Osteocyte (in vitro differentiated cells): ENCODE measurements around the gene DMKN. TPM values are rescaled to one million over a fixed set of nuclear protein-coding genes. Genes with fewer than 3 reads are reported as not detected.

Experiments used
- DNase-seq: peaks from one replicate; pipeline ENCODE4 v3.0.0; 2021; ENCODE audit warnings: mixed read lengths; ENCODE audit not compliant: unreplicated experiment; ENCODE audit errors: extremely low spot score
- H3K27ac Mint-ChIP-seq: one replicate; pipeline ENCODE4 v1.8.0; 2021; ENCODE audit warnings: mild to moderate bottlenecking, mixed read lengths; ENCODE audit not compliant: unreplicated experiment
- H3K27me3 Mint-ChIP-seq: one replicate; pipeline ENCODE4 v1.8.0; 2021; ENCODE audit warnings: mixed read lengths; ENCODE audit not compliant: unreplicated experiment
- H3K36me3 Mint-ChIP-seq: one replicate; pipeline ENCODE4 v1.8.0; 2021; ENCODE audit warnings: mixed read lengths; ENCODE audit not compliant: unreplicated experiment
- H3K4me1 Mint-ChIP-seq: one replicate; pipeline ENCODE4 v1.8.0; 2021; ENCODE audit warnings: mixed read lengths; ENCODE audit not compliant: unreplicated experiment
- H3K4me3 Mint-ChIP-seq: one replicate; pipeline ENCODE4 v1.8.0; 2021; ENCODE audit warnings: mild to moderate bottlenecking, moderate library complexity, mixed read lengths; ENCODE audit not compliant: unreplicated experiment
- H3K9me3 Mint-ChIP-seq: one replicate; pipeline ENCODE4 v1.8.0; 2021; ENCODE audit warnings: mixed read lengths; ENCODE audit not compliant: unreplicated experiment
- total RNA-seq: library from RNA; stranded (reverse); gene quantifications from 2 replicates; pipeline ENCODE4 v1.2.1, GENCODE V29; 2021
- TF ChIP-seq, protein P1 (sequence below): fragments of 200-600 bp; sonication (generic); IDR thresholded peaks from 2 replicates; pipeline ENCODE4 v1.5.0; 2021; ENCODE audit warnings: antibody characterized with exemption, mild to moderate bottlenecking, moderate library complexity

Gene DMKN
- total RNA-seq, 1 donor from 2014 or later: not detected

GRCh38 chr19:35546532-35546931 is 33.1 kb upstream of the DMKN start:
- no peaks in the 10 kb centered on the region for H3K36me3 Mint-ChIP-seq
- H3K27ac Mint-ChIP-seq: peak overlapping the region; percentile 72
- no peaks in the 10 kb centered on the region for H3K27me3 Mint-ChIP-seq
- peak overlapping the region; percentile 88 for H3K4me3 Mint-ChIP-seq
- H3K9me3 Mint-ChIP-seq: no peaks in the 10 kb centered on the region
- TF ChIP-seq, protein P1, sequence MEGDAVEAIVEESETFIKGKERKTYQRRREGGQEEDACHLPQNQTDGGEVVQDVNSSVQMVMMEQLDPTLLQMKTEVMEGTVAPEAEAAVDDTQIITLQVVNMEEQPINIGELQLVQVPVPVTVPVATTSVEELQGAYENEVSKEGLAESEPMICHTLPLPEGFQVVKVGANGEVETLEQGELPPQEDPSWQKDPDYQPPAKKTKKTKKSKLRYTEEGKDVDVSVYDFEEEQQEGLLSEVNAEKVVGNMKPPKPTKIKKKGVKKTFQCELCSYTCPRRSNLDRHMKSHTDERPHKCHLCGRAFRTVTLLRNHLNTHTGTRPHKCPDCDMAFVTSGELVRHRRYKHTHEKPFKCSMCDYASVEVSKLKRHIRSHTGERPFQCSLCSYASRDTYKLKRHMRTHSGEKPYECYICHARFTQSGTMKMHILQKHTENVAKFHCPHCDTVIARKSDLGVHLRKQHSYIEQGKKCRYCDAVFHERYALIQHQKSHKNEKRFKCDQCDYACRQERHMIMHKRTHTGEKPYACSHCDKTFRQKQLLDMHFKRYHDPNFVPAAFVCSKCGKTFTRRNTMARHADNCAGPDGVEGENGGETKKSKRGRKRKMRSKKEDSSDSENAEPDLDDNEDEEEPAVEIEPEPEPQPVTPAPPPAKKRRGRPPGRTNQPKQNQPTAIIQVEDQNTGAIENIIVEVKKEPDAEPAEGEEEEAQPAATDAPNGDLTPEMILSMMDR: no peak
- DNase-seq: no peak
- peaks cover 23% of the 10 kb centered on the region for H3K4me1 Mint-ChIP-seq

DNA sequence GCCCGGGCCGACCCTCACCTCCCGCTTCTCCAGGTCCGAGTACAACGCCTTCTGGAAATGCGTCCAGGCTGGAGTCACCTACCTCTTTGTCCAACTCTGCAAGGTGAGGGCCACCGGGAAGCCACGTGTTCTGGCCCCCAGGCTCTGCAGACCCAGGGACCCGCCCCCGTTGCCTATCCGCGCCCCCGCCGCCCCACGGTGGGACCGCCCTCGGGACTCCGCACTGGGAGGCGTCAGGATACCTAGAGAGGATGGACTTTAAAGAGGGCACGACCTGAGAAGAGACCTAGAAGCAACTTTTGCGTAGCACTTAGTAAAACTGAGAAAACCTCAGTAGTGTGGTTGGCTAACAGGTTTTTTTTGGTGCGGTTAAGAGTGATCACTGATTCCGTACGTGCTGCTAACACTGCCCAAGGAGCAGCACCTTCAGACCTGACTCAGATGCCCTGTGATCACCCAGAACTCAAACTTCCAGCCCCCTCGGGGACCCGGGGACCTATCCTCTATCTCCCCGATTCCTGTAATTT is 32.5 kb upstream of the DMKN start:
- H3K9me3 Mint-ChIP-seq: no peaks in the 10 kb centered on the region
- no peaks in the 10 kb centered on the region for H3K27me3 Mint-ChIP-seq
- no peak for DNase-seq
- TF ChIP-seq, protein P1: no peak
- H3K36me3 Mint-ChIP-seq: no peaks in the 10 kb centered on the region
- H3K4me3 Mint-ChIP-seq: peak overlapping the region; percentile 88
- H3K4me1 Mint-ChIP-seq: peaks cover 23% of the 10 kb centered on the region
- H3K27ac Mint-ChIP-seq: peak overlapping the region; percentile 78

DNA sequence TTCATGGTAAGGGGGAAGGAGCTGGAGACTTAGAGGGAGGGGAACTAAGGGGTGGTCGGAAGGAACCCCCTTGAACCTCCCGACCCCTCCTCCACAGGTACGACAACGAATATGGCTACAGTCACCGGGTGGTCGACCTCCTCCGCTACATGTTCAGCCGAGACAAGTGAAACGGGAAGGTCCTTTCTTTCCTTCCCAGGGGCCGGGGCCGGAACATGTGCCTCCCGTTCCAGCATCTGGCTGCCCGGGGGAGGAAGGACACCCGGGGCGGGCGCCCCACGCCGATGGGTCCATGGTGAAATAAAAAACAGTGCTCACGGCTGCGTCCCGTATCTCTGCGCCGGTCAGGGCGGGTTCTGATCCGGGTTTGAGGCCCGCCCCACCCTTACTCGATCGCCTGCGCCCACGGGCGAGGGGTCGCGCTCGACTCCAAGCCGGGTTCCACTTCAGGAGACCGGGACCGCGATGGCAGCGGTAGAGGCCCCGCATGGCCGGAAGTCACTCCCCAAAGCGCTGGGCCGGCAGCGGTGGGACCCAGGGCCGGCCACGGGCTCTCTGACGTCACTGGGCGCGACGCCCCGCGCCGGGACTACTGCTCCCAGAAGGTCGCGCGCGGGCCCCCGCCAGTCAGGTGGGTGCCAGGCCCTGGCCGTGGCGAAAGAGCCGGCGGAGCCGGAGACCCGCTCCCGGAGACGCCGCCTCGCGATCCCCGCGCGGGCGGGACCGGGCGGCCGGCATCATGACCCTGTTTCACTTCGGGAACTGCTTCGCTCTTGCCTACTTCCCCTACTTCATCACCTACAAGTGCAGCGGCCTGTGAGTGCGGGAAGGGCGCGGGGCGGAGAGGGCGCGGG is 31.8 kb upstream of the DMKN start, which contains the start of gene TMEM147:
TMEM147 (plus strand) TSS at position 626 of the 854 bp plus-strand sequence; CDS start at position 740, 114 bp downstream.
- H3K27ac Mint-ChIP-seq: peak within 1 kb of the TSS; percentile 87

DNA sequence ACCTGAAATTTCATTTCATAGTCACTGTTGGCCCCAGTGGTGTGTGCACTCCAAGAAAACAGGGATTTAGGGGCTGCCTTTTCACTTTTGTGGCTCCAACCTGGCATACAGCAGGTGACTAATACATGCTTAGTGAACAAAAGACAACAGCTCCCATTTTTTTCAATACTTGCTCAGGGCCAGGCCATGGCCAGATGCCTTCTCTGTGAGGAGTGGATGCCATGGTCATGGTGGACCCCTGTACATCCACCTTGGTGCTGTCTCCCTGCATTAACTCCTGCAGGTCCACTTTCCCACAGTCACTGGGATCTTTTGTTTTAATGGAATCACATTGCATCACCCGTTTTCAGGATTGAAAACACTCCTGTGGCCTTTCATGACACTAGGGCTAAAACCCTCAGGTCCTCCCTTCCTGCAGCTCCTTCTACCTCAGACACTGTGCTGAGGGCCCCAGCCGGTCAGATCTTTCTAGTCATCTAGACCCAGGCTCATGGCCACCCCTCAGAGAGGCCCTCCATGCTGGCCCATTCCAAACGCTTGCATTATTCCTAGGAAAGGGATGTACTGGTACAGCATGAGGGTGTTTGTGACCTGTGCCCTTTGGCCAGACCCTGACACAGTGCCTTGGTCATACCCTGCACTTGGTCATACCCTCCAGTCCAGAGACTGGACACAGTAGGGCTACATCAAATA is 30.8 kb upstream of the DMKN start:
- peak overlapping the region; percentile 87 for H3K27ac Mint-ChIP-seq
- peak overlapping the region; percentile 88 for H3K4me3 Mint-ChIP-seq
- peaks cover 23% of the 10 kb centered on the region for H3K4me1 Mint-ChIP-seq
- no peaks in the 10 kb centered on the region for H3K27me3 Mint-ChIP-seq
- H3K36me3 Mint-ChIP-seq: no peaks in the 10 kb centered on the region
- H3K9me3 Mint-ChIP-seq: no peaks in the 10 kb centered on the region
- no peak for DNase-seq
- TF ChIP-seq, protein P1: no peak

More for the DNA sequence above, 31.8 kb upstream of the DMKN start, which contains the start of gene TMEM147:
- Mint-ChIP-seq H3K36me3 (no peaks in the 10 kb centered on the region), H3K9me3 (no peaks in the 10 kb centered on the region), H3K4me1 (peaks cover 23% of the 10 kb centered on the region), H3K4me3 (peak within 1 kb of the TSS; percentile 88), H3K27me3 (no peaks in the 10 kb centered on the region)
- peak; percentile 95 for DNase-seq
- TF ChIP-seq, protein P1: no peak
